GM23338 (cell line): ENCODE measurements around the gene CFAP97. TPM values are rescaled to one million over a fixed set of nuclear protein-coding genes. Genes with fewer than 3 reads are reported as not detected.

Experiments
- ATAC-seq: fragments of 200-7000 bp; cut with Tn5 transposase; 3 replicates; pipeline ENCODE4 v1.9.1; 2020
- DNase-seq: peaks from one replicate; pipeline ENCODE4 v3.0.0-alpha.2; 2015; ENCODE audit warnings: low spot score
- H2AFZ ChIP-seq: fragments of 200-600 bp; sonication (generic); 2 replicates; pipeline ENCODE4 v1.8.0; 2016; ENCODE audit warnings: antibody characterized with exemption, mild to moderate bottlenecking, moderate library complexity
- H3F3A ChIP-seq: fragments of 200-600 bp; sonication (generic); replicated peaks from 2 replicates; pipeline ENCODE4 v1.8.0; 2017; ENCODE audit warnings: antibody characterized with exemption, mixed run types, low read depth
- H3K27ac ChIP-seq: fragments of 200-600 bp; sonication (generic); 2 replicates; pipeline ENCODE4 v1.6.1; 2016; ENCODE audit warnings: low read depth
- H3K27me3 ChIP-seq: fragments of 200-600 bp; sonication (generic); 2 replicates; pipeline ENCODE4 v1.8.0; 2016; ENCODE audit warnings: mild to moderate bottlenecking, mixed run types, moderate library complexity; ENCODE audit not compliant: insufficient read depth
- H3K36me3 ChIP-seq: fragments of 200-600 bp; sonication (generic); 2 replicates; pipeline ENCODE4 v1.8.0; 2016; ENCODE audit warnings: mild to moderate bottlenecking; ENCODE audit not compliant: insufficient read depth
- H3K4me1 ChIP-seq: fragments of 200-600 bp; sonication (generic); 2 replicates; pipeline ENCODE4 v1.8.0; 2016; ENCODE audit warnings: mild to moderate bottlenecking, moderate library complexity; ENCODE audit not compliant: insufficient read depth
- H3K4me2 ChIP-seq: fragments of 200-600 bp; sonication (generic); 2 replicates; pipeline ENCODE4 v1.7.1; 2017; ENCODE audit warnings: mixed run types
- H3K4me3 ChIP-seq: fragments of 200-600 bp; sonication (generic); 2 replicates; pipeline ENCODE4 v1.6.1; 2016; ENCODE audit warnings: mixed run types
- H3K79me2 ChIP-seq: fragments of 200-600 bp; sonication (generic); replicated peaks from 2 replicates; pipeline ENCODE4 v1.8.0; 2017; ENCODE audit warnings: mild to moderate bottlenecking; ENCODE audit not compliant: insufficient read depth
- H3K9me2 ChIP-seq: fragments of 200-600 bp; sonication (generic); 2 replicates; pipeline ENCODE4 v1.8.0; 2017; ENCODE audit not compliant: insufficient read depth
- H4K20me1 ChIP-seq: fragments of 200-600 bp; sonication (generic); replicated peaks from 2 replicates; pipeline ENCODE4 v1.8.0; 2017; ENCODE audit warnings: mild to moderate bottlenecking; ENCODE audit not compliant: insufficient read depth
- H3K27ac Mint-ChIP-seq: 2 replicates; pipeline ENCODE4 v1.8.0; 2020; ENCODE audit warnings: inconsistent platforms, mild to moderate bottlenecking, moderate library complexity, mixed read lengths
- H3K27me3 Mint-ChIP-seq: 3 replicates; pipeline ENCODE4 v1.8.0; 2022; ENCODE audit warnings: low read depth, mild to moderate bottlenecking, moderate library complexity, mixed read lengths, inconsistent platforms; ENCODE audit not compliant: insufficient read depth, poor library complexity
- H3K36me3 Mint-ChIP-seq: 3 replicates; pipeline ENCODE4 v1.8.0; 2021; ENCODE audit warnings: low read depth, mild to moderate bottlenecking, inconsistent platforms, moderate library complexity, mixed read lengths
- H3K4me1 Mint-ChIP-seq: 3 replicates; pipeline ENCODE4 v1.8.0; 2020; ENCODE audit warnings: mild to moderate bottlenecking, inconsistent platforms, mixed read lengths
- H3K4me3 Mint-ChIP-seq: 3 replicates; pipeline ENCODE4 v1.8.0; 2021; ENCODE audit warnings: moderate library complexity, mild to moderate bottlenecking, inconsistent platforms, mixed read lengths
- H3K9me3 Mint-ChIP-seq: 3 replicates; pipeline ENCODE4 v1.8.0; 2020; ENCODE audit warnings: moderate library complexity, mild to moderate bottlenecking, inconsistent platforms, mixed read lengths
- CTCF ChIP-seq, 2 experiments: fragments of 200-600 bp in 1 of 2; sonication (generic) in 1 of 2; conservative IDR thresholded peaks; 2 replicates each; pipeline versions ENCODE4 v1.5.1 to v1.6.1; 2016 to 2017; ENCODE audit warnings: antibody characterized with exemption in 2 of 2, low read depth in 2 of 2, mild to moderate bottlenecking in 2 of 2, moderate library complexity in 1 of 2
- ETS1 ChIP-seq: IDR thresholded peaks from 2 replicates; pipeline ENCODE4 v1.6.1; 2016; ENCODE audit warnings: antibody characterized with exemption
- EZH2 ChIP-seq: fragments of 200-600 bp; sonication (generic); IDR thresholded peaks from one replicate; pipeline ENCODE4 v1.8.0; 2017; ENCODE audit warnings: antibody characterized with exemption, mild to moderate bottlenecking, low read depth; ENCODE audit not compliant: unreplicated experiment
- EZH2phosphoT487 ChIP-seq: fragments of 200-600 bp; sonication (generic); IDR thresholded peaks from one replicate; pipeline ENCODE4 v1.8.1; 2018; ENCODE audit warnings: antibody characterized with exemption; ENCODE audit not compliant: unreplicated experiment
- JUNB ChIP-seq: IDR thresholded peaks from one replicate; pipeline ENCODE4 v1.6.1; 2016; ENCODE audit warnings: antibody characterized with exemption; ENCODE audit not compliant: unreplicated experiment
- NANOG ChIP-seq: IDR thresholded peaks from 2 replicates; pipeline ENCODE4 v1.6.1; 2016; ENCODE audit warnings: antibody characterized with exemption, borderline replicate concordance
- POLR2AphosphoS5 ChIP-seq: IDR thresholded peaks from 2 replicates; pipeline ENCODE4 v1.6.1; 2016; ENCODE audit warnings: antibody characterized with exemption, low read depth
- REST ChIP-seq: IDR thresholded peaks from one replicate; pipeline ENCODE4 v1.6.1; 2018; ENCODE audit warnings: antibody characterized with exemption; ENCODE audit not compliant: unreplicated experiment
- STAT1 ChIP-seq: IDR thresholded peaks from one replicate; pipeline ENCODE4 v1.6.1; 2016; ENCODE audit warnings: antibody characterized with exemption; ENCODE audit not compliant: unreplicated experiment
- ZNF114 ChIP-seq: fragments of 250-450 bp; sonication (Bioruptor Pico); IDR thresholded peaks from 2 replicates; pipeline ENCODE4 v1.5.0; 2020; ENCODE audit warnings: mild to moderate bottlenecking, moderate library complexity
- ZNF331 ChIP-seq: fragments of 250-450 bp; sonication (Bioruptor Pico); IDR thresholded peaks from 2 replicates; pipeline ENCODE4 v1.5.0; 2020; ENCODE audit warnings: low read depth, mild to moderate bottlenecking, moderate library complexity
- polyA plus RNA-seq: library from polyadenylated mRNA; unstranded; fragments of >200 nt; fragmentation: Nextera tagmentation; extraction: Ambion mirVana; gene quantifications from 2 replicates; pipeline ENCODE4 v1.2.1, GENCODE V29; 2016
- total RNA-seq: library from RNA; depleted of rRNA; stranded (reverse); fragments of >200 nt; shearing (Covaris generic); gene quantifications from 2 replicates; pipeline ENCODE4 v1.2.3, GENCODE V29; 2014

CFAP97 gene
- total and polyA plus RNA-seq, 2 experiments from 2014 or later, result 37.7 to 73.3 TPM

GRCh38 chr4:185232370-185232769, 28.6 kb upstream of the CFAP97 start (continued):
- no peak for TF ChIP-seq REST
- no peak for TF ChIP-seq JUNB
- no peak for TF ChIP-seq POLR2AphosphoS5
- TF ChIP-seq CTCF (conservative IDR thresholded peaks at IDR 0.05; ENCODE audit: low read depth in 2 of 2), result no peak

- no peak overlapping the region for H2AFZ ChIP-seq
- H3K4me3 ChIP-seq, result no peak overlapping the region
- H3K27ac ChIP-seq, result no peak overlapping the region
- peaks cover 2% of the 10 kb centered on the region; the same call in 2 of the 3 replicates for H3K4me1 Mint-ChIP-seq
- no peak overlapping the region for H3K4me2 ChIP-seq
- H3K4me3 Mint-ChIP-seq, result no peak overlapping the region
- peaks cover 69% of the 10 kb centered on the region for H3K79me2 ChIP-seq
- H3F3A ChIP-seq, result no peaks in the 10 kb centered on the region
- H3K9me3 Mint-ChIP-seq, result no peaks in the 10 kb centered on the region
- H3K36me3 ChIP-seq, result no peaks in the 10 kb centered on the region
- no peak for DNase-seq
- no peaks in the 10 kb centered on the region for H3K9me2 ChIP-seq
- no peaks in the 10 kb centered on the region for H3K27me3 ChIP-seq
- peak; percentile 27; the same call in 1 of the 3 replicates for ATAC-seq
- H3K36me3 Mint-ChIP-seq, result no peaks in the 10 kb centered on the region
- no peaks in the 10 kb centered on the region for H3K4me1 ChIP-seq
- H3K27ac Mint-ChIP-seq, result no peak overlapping the region
- no peaks in the 10 kb centered on the region for H3K27me3 Mint-ChIP-seq
- no peaks in the 10 kb centered on the region; the same call in 1 of the 2 replicates for H4K20me1 ChIP-seq
- TF ChIP-seq REST (no peak), JUNB (no peak), STAT1 (no peak), CTCF (conservative IDR thresholded peaks at IDR 0.05; ENCODE audit: low read depth in 2 of 2) (no peak), ETS1 (no peak), EZH2 (no peak), POLR2AphosphoS5 (no peak), EZH2phosphoT487 (no peak), ZNF114 (no peak), ZNF331 (CRISPR knock-in tag) (no peak), NANOG (no peak)
These were observed 25.4 kb upstream of the CFAP97 start for GRCh38 chr4:185229021-185229818.
